ENCODE data around the gene HNRNPA2B1.

GRCh38 chr7:26153823-26154783 is 46.4 kb downstream of the HNRNPA2B1 start:
- no peak for TF ChIP-seq GATA2 (IDR thresholded peaks at IDR 0.05; ENCODE audit: low read depth, low read length)
- TF ChIP-seq GATA3 (IDR thresholded peaks at IDR 0.05; ENCODE audit: low read depth, low read length), result no peak

Measured in SH-SY5Y (cell line).